PC-3 (cell line): ENCODE data around the gene DCAF6.

Source experiments
- EZH2 ChIP-seq: fragments of 300-600 bp; sonication (generic); IDR thresholded peaks from one replicate; pipeline ENCODE4 v1.6.1; 2017; ENCODE audit warnings: antibody characterized with exemption, mild to moderate bottlenecking, low read length; ENCODE audit not compliant: unreplicated experiment
- EZH2phosphoT487 ChIP-seq: fragments of 300-600 bp; sonication (generic); IDR thresholded peaks from 2 replicates; pipeline ENCODE4 v1.6.1; 2018; ENCODE audit warnings: mild to moderate bottlenecking, antibody characterized with exemption, low read length, borderline replicate concordance
- TF ChIP-seq, protein P1 (sequence below): fragments of 300-600 bp; sonication (generic); conservative IDR thresholded peaks from 2 replicates; pipeline ENCODE4 v1.5.1; 2017; ENCODE audit warnings: antibody characterized with exemption, low read depth, mild to moderate bottlenecking, low read length

DNA sequence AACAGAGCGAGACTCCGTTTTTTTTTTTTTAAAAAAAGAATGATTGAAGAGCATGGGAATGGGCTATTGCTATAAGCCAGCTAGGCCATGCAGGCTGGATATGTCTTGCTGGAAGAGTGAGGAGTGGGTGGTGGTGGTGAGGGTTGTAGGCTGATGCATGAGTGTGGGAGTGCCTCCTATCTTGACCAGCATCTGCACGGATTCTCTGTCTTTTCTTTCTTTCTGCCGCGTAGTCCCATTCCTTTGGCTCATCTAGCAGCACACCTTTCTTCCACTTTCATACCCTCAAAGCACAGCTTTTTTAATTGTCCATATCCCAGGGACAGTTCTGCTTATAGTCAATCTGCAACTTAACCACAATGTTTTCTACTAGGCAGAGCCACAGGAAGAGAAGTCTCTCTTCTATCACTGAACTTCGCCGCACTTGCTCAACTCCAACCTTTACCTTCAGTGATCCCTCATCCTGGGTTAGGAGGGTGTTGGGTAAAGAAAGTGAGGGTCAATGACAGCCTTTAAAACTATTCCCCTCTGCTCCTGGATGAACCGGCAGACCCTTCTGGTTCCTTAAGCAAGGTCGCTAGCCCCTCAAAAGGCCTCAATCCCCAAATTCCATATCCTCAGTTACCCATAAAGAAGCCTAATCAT, 37.8 kb upstream of the DCAF6 start:
- TF ChIP-seq EZH2: no peak
- TF ChIP-seq, protein P1, sequence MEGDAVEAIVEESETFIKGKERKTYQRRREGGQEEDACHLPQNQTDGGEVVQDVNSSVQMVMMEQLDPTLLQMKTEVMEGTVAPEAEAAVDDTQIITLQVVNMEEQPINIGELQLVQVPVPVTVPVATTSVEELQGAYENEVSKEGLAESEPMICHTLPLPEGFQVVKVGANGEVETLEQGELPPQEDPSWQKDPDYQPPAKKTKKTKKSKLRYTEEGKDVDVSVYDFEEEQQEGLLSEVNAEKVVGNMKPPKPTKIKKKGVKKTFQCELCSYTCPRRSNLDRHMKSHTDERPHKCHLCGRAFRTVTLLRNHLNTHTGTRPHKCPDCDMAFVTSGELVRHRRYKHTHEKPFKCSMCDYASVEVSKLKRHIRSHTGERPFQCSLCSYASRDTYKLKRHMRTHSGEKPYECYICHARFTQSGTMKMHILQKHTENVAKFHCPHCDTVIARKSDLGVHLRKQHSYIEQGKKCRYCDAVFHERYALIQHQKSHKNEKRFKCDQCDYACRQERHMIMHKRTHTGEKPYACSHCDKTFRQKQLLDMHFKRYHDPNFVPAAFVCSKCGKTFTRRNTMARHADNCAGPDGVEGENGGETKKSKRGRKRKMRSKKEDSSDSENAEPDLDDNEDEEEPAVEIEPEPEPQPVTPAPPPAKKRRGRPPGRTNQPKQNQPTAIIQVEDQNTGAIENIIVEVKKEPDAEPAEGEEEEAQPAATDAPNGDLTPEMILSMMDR: no peak
- no peak for TF ChIP-seq EZH2phosphoT487
